GM19328 (cell line): ENCODE data around the gene LYSMD4.
A peak's percentile ranks its signal among the peaks of the same experiment; 100 is the strongest.
"Not testable (repeated sequence)": the region's sequence is repeated elsewhere in the genome, so short reads cannot be mapped to it uniquely, and the experiment has no call there.

Experiments used
- ATAC-seq: cut with Tn5 transposase; IDR thresholded peaks from one replicate; pipeline ENCODE4 v1.9.1; 2021; ENCODE audit warnings: mild to moderate bottlenecking, moderate library complexity; ENCODE audit not compliant: unreplicated experiment

Gene LYSMD4

GRCh38 chr15:99733268-99734039 is at the start of gene LYSMD4:
LYSMD4 (minus strand) TSS chr15:99733437; CDS start chr15:99731999, 1,438 bp downstream.
- ATAC-seq, result peak; percentile 100

- not testable (repeated sequence) for ATAC-seq
Measured at GRCh38 chr15:99782029-99782428, 48.8 kb upstream of the LYSMD4 start.

- ATAC-seq, result no peak
Measured at GRCh38 chr15:99777144-99777543, 43.9 kb upstream of the LYSMD4 start.

GRCh38 chr15:99764522-99764921 is 31.3 kb upstream of the LYSMD4 start:
- no peak for ATAC-seq

- no peak for ATAC-seq
Measured at GRCh38 chr15:99763827-99764226, 30.6 kb upstream of the LYSMD4 start.

- no peak for ATAC-seq
Measured at GRCh38 chr15:99762288-99762687, 29.1 kb upstream of the LYSMD4 start.

GRCh38 chr15:99755692-99756409 is 22.6 kb upstream of the LYSMD4 start:
- peak; percentile 79 for ATAC-seq

- no peak for ATAC-seq
Measured at GRCh38 chr15:99753066-99753465, 19.8 kb upstream of the LYSMD4 start.

GRCh38 chr15:99752556-99752955 is 19.3 kb upstream of the LYSMD4 start:
- ATAC-seq, result no peak

- ATAC-seq, result not testable (repeated sequence)
Measured at GRCh38 chr15:99750326-99750725, 17.1 kb upstream of the LYSMD4 start.

GRCh38 chr15:99749386-99749785 is 16.1 kb upstream of the LYSMD4 start:
- no peak for ATAC-seq

- no peak for ATAC-seq
Measured at GRCh38 chr15:99745370-99746086, 12.3 kb upstream of the LYSMD4 start.

GRCh38 chr15:99744142-99744541 is 10.9 kb upstream of the LYSMD4 start:
- ATAC-seq, result no peak

- ATAC-seq, result no peak
Measured at GRCh38 chr15:99741835-99742234, 8.6 kb upstream of the LYSMD4 start.

GRCh38 chr15:99738021-99738847 is 5.0 kb upstream of the LYSMD4 start:
- ATAC-seq, result no peak

GRCh38 chr15:99736702-99737101 is 3.5 kb upstream of the LYSMD4 start:
- no peak for ATAC-seq

GRCh38 chr15:99735868-99736267 is 2.6 kb upstream of the LYSMD4 start:
- no peak for ATAC-seq

- no peak for ATAC-seq
Measured at GRCh38 chr15:99734575-99734974, 1.3 kb upstream of the LYSMD4 start.

- not testable (repeated sequence) for ATAC-seq
Measured at GRCh38 chr15:99734040-99734291, 729 bp upstream of the LYSMD4 start.

- ATAC-seq, result peak; percentile 25
Measured at GRCh38 chr15:99732751-99733267, 428 bp downstream of the LYSMD4 start.
